Adrenal gland (tissue), 12 donors: Measurements from ENCODE around the gene APOLD1. TPM values are rescaled to one million over a fixed set of nuclear protein-coding genes. Genes with fewer than 3 reads are reported as not detected.
A peak's percentile ranks its signal among the peaks of the same experiment; 100 is the strongest.
"Not testable (repeated sequence)": the region's sequence is repeated elsewhere in the genome, so short reads cannot be mapped to it uniquely, and the experiment has no call there.

ENCODE experiments used
- DNase-seq, 7 donors: peaks; one replicate each; pipeline ENCODE4 v3.0.0-alpha.2; 2019 to 2020
- H3K27ac ChIP-seq, 5 donors: fragments of 200-600 bp; sonication (generic) in 4 of 5; 1 replicate in 3 of 5; 2 replicates in 2 of 5; pipeline versions ENCODE4 v1.5.1 to v1.8.0; 2016 to 2020; ENCODE audit warnings: mild to moderate bottlenecking in 1 of 5
- H3K27me3 ChIP-seq: fragments of 200-600 bp; 2 replicates; pipeline ENCODE4 v1.8.0; 2021
- H3K36me3 ChIP-seq, 2 donors: fragments of 200-600 bp; replicated peaks in 1 of 2; 1 replicate in 1 of 2; 2 replicates in 1 of 2; pipeline versions ENCODE4 v1.5.1 to v1.8.0; 2018 to 2022
- H3K4me1 ChIP-seq, 2 donors: fragments of 200-600 bp; replicated peaks in 1 of 2; 1 replicate in 1 of 2; 2 replicates in 1 of 2; pipeline versions ENCODE4 v1.5.1 to v1.8.0; 2018 to 2021
- H3K4me3 ChIP-seq, 4 donors: fragments of 200-600 bp; sonication (generic) in 3 of 4; one replicate each; pipeline ENCODE4 v1.5.1; 2016 to 2018
- H3K9me3 ChIP-seq, 3 donors: fragments of 200-600 bp; sonication (generic) in 1 of 3; replicated peaks in 1 of 3; 1 replicate in 2 of 3; 2 replicates in 1 of 3; pipeline versions ENCODE4 v1.5.1 to v1.8.0; 2016 to 2021
- POLR2A ChIP-seq, 2 donors: fragments of 450-650 bp; IDR thresholded peaks; one replicate each; pipeline ENCODE4 v1.6.1; 2017; ENCODE audit warnings: antibody characterized with exemption in 2 of 2, mild to moderate bottlenecking in 2 of 2, moderate library complexity in 1 of 2
- WGBS, 4 donors: extraction: QIAGEN DNeasy Blood & Tissue Kit in 2 of 4; methylation state at CpG; one replicate each; pipeline versions ENCODE4 v1.1.5 to v1.1.7; 2013 to 2017; 5-methylcytosine and 5-hydroxymethylcytosine counted together
- intact Hi-C, 2 donors: fragments of 100-400 bp; cut with DNase I; formaldehyde crosslinking; loops; one replicate each; pipeline versions ENCODE4 v1.14.1 to v1.15.0; 2022 to 2023
- polyA plus RNA-seq, 3 donors: library from polyadenylated mRNA; stranded (reverse); fragments of 200-250 nt in 2 of 3; fragments of 350-450 nt in 1 of 3; fragmentation: Illumina TruSeq in 1 of 3; extraction: RNeasy Lipid Tissue Mini Kit (QIAGEN cat#74804) in 1 of 3; gene quantifications; one replicate each; pipeline ENCODE4 v1.2.3, GENCODE V29; 2013 to 2014
- total RNA-seq, 9 donors: library from RNA; depleted of rRNA in 4 of 9; stranded (reverse); fragments of >200 nt in 4 of 9; fragments of 120-200 nt in 1 of 9; fragmentation: NEBNext Ultra II Directional in 1 of 9; extraction: Animal tissue kit (Norgen Biotek cat#: 25700) in 1 of 9; gene quantifications; one replicate each; pipeline versions ENCODE4 v1.1.0 to v1.2.4, GENCODE V29; 2013 to 2023
- TF ChIP-seq, protein P1 (sequence below), 6 experiments: fragments of 450-650 bp in 4 of 6; fragments of 200-600 bp in 2 of 6; sonication (generic) in 1 of 6; IDR thresholded peaks; 1 replicate in 5 of 6; 2 replicates in 1 of 6; pipeline versions ENCODE4 v1.5.1 to v1.8.0; 2016 to 2021; ENCODE audit warnings: antibody characterized with exemption in 6 of 6, mild to moderate bottlenecking in 2 of 6, moderate library complexity in 1 of 6
- donor health status: healthy with polysubstance abuse.
- donor health status: Bipolar disorder and iron deficiency.
- donor health status: DM: yes; HTN: yes; CAD: no.
- donor health status: DM: no; HTN: no; CAD: no.
- donor health status: DM: no; HTN: no; CAD: no.
- donor health status: DM: yes; HTN: yes; CAD: no.

The APOLD1 gene
- total and polyA plus RNA-seq, 12 donors = 1.2 to 11.5 (median 7.6) TPM

DNA sequence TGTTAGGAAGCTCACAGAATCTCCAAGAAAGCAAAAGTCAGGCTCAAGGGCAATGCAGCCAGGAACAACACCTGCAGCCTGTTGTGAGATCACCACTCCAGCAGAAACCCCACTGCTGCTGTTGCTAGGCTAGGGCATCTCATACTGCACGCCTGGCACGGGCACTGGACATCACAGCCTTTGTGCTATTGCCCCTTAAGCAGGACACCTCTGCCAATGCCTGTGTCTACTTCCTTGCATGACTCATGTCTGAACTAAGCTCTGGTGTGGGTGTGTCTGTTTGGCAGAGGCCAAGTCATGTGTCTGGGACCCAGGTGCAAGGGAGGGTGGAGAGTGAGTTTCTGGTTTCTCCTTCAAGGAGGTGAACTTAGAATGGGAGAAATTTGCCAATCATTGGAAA, 17.7 kb downstream of the APOLD1 start:
- Histone ChIP-seq H3K4me3 (no peak overlapping the region), H3K27me3 (no peaks in the 10 kb centered on the region), H3K9me3 (no peaks in the 10 kb centered on the region), H3K27ac (no peak overlapping the region), H3K4me1 (peaks cover 0 to 15% of the 10 kb centered on the region in 2 donors), H3K36me3 (no peaks in the 10 kb centered on the region)
- 16 to 49% (median 44%) methylated on average over 2 of the region's 2 CpGs; no CpG with 5 or more reads in 1 of the 4 donors for WGBS, 4 donors
- no peak for TF ChIP-seq POLR2A (IDR thresholded peaks at IDR 0.05)
- TF ChIP-seq, protein P1, sequence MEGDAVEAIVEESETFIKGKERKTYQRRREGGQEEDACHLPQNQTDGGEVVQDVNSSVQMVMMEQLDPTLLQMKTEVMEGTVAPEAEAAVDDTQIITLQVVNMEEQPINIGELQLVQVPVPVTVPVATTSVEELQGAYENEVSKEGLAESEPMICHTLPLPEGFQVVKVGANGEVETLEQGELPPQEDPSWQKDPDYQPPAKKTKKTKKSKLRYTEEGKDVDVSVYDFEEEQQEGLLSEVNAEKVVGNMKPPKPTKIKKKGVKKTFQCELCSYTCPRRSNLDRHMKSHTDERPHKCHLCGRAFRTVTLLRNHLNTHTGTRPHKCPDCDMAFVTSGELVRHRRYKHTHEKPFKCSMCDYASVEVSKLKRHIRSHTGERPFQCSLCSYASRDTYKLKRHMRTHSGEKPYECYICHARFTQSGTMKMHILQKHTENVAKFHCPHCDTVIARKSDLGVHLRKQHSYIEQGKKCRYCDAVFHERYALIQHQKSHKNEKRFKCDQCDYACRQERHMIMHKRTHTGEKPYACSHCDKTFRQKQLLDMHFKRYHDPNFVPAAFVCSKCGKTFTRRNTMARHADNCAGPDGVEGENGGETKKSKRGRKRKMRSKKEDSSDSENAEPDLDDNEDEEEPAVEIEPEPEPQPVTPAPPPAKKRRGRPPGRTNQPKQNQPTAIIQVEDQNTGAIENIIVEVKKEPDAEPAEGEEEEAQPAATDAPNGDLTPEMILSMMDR (IDR thresholded peaks at IDR 0.05) = no peak
- intact Hi-C loops = no loop called here
- DNase-seq = peak; percentile 40 to 79 (median 65)

DNA sequence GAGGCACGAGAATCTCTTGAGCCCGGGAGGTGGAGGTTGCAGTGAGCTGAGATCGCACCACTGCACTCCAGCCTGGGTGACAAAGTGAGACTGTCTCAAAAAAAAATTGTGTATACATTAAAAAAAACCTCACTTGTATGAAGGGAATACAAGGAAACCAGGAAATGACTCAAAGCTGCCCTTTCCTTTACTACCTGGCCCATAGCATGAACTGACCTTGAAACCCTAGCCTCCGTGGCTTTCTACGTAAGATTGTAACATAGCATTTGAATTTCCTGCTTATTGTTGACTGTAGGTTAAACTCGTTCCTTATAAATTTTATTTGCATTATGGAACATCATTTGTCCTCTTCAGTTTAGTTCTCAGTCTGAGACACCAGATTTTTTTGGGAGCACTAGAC, 18.6 kb downstream of the APOLD1 start:
- TF ChIP-seq, protein P1 (IDR thresholded peaks at IDR 0.05) = no peak
- no peak for TF ChIP-seq POLR2A (IDR thresholded peaks at IDR 0.05)
- Histone ChIP-seq H3K27ac (no peak overlapping the region), H3K4me3 (no peak overlapping the region), H3K4me1 (peaks cover 0 to 15% of the 10 kb centered on the region in 2 donors), H3K36me3 (no peaks in the 10 kb centered on the region), H3K27me3 (no peaks in the 10 kb centered on the region), H3K9me3 (no peaks in the 10 kb centered on the region)
- no peak for DNase-seq
- intact Hi-C loops = no loop called here
- 59 to 72% (median 68%) methylated on average over 6 of the region's 6 CpGs for WGBS, 4 donors

DNA sequence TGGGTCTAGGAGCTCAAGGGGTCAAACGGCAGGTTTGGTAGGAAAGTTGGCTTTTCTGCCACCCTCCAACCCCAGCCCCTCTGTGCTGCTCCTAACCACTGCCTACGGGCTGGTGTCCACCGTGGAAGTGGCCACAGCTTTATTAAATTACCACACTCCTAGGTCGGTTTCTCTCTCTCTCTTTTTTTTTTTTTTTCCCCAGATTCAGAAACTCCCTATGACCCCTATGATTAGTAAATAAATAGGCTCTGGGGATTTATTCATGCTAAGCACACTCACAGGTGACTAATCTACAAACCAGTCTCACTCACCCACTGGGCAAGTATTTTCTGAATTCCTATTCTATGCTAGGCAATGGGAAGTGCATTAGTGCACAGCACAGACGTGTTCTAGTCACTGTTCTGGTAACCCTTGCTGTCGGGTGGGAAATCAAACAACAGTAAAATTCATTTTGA, 19.0 kb downstream of the APOLD1 start:
- no peak overlapping the region for H3K4me3 ChIP-seq
- 75 to 79% (median 77%) methylated on average over 6 of the region's 6 CpGs for WGBS, 4 donors
- peaks cover 0 to 15% of the 10 kb centered on the region in 2 donors for H3K4me1 ChIP-seq
- no peak overlapping the region for H3K27ac ChIP-seq
- intact Hi-C loops = no loop called here
- H3K36me3 ChIP-seq = no peaks in the 10 kb centered on the region
- no peak for DNase-seq
- no peaks in the 10 kb centered on the region for H3K27me3 ChIP-seq
- no peak for TF ChIP-seq POLR2A (IDR thresholded peaks at IDR 0.05)
- TF ChIP-seq, protein P1 (IDR thresholded peaks at IDR 0.05) = no peak
- no peaks in the 10 kb centered on the region for H3K9me3 ChIP-seq

DNA sequence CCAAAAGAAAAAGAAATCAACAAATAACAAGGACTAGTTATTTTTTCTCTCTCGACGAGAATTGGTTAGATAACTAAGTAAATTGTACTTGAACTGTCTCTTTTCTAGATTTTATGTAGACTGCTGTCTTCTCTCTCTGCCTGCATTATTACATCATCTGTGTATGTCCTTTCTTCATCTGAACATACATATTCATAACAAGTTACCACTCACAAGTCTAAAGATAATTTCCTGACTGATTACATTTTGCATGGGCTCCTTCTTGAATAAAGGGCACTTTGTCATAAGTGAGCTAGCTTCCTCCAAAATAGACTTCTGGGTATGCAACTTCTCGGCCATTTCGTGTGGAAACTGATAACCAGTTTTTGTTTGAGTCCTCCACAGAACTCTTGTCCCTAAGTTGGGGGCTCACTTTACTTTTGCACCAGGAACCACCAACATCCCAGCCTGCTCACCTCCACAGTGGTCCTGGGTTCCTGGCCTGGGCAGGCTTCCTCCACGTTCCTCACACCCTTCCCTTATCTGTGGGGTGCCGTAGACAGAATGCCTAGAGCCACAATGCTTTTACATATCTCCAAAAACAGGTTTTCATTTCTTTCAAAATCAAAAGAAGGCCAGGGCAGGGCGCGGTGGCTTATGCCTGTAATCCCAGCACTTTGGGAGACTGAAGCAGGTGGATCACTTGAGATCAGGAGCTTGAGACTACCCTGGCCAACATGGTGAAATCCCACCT, 21.5 kb downstream of the APOLD1 start:
- DNase-seq = no peak
- H3K4me1 ChIP-seq = peaks cover 0 to 15% of the 10 kb centered on the region in 2 donors
- H3K27ac ChIP-seq = peak overlapping the region in 3 of 5 donors; percentile 30 to 80 (median 68)
- H3K36me3 ChIP-seq = no peaks in the 10 kb centered on the region
- H3K4me3 ChIP-seq = no peak overlapping the region
- H3K27me3 ChIP-seq = no peaks in the 10 kb centered on the region
- WGBS, 4 donors = 75 to 84% (median 80%) methylated on average over 8 of the region's 8 CpGs
- no peak for TF ChIP-seq POLR2A (IDR thresholded peaks at IDR 0.05)
- TF ChIP-seq, protein P1 (IDR thresholded peaks at IDR 0.05) = no peak
- H3K9me3 ChIP-seq = no peaks in the 10 kb centered on the region
- intact Hi-C loops = no loop called here

DNA sequence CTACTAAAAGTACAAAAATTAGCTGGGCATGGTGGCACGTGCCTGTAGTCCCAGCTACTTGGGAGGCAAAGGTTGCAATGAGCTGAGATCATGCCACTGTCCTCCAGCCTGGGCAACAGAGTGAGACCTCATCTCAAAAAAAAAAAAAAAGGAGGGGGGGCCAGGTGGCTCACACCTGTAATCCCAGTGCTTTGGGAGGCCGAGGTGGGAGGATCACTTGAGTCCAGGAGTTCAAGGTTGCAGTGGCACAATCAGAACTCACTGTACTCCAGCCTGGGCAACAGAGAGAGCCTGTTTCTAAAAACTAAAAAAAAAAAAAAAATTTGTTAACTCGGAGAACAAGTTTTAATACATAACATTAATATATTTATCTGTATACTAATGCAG, 22.1 kb downstream of the APOLD1 start:
- peak overlapping the region in 3 of 5 donors; percentile 30 to 80 (median 68) for H3K27ac ChIP-seq
- 65 to 74% (median 70%) methylated on average over 3 of the region's 3 CpGs for WGBS, 4 donors
- intact Hi-C loops, H3K36me3 ChIP-seq, H3K4me3 ChIP-seq, H3K9me3 ChIP-seq, DNase-seq, H3K27me3 ChIP-seq: not testable (repeated sequence)
- peaks cover 0 to 15% of the 10 kb centered on the region in 2 donors for H3K4me1 ChIP-seq
